Central memory CD4-positive, alpha-beta T cell (primary cell): ENCODE results near the gene POLR2I.
"Not testable (repeated sequence)": the region's sequence is repeated elsewhere in the genome, so short reads cannot be mapped to it uniquely, and the experiment has no call there.

Experiments used
- DNase-seq: peaks from one replicate; pipeline ENCODE4 v3.0.0; 2022

POLR2I gene

GRCh38 chr19:36099166-36099785 is 15.4 kb downstream of the POLR2I start:
- DNase-seq, result no peak

GRCh38 chr19:36097036-36097435 is 17.6 kb downstream of the POLR2I start:
- DNase-seq, result no peak

GRCh38 chr19:36093687-36094086 is 21.0 kb downstream of the POLR2I start:
- no peak for DNase-seq

- DNase-seq, result no peak
Measured at GRCh38 chr19:36093146-36093662, 21.5 kb downstream of the POLR2I start.

DNA sequence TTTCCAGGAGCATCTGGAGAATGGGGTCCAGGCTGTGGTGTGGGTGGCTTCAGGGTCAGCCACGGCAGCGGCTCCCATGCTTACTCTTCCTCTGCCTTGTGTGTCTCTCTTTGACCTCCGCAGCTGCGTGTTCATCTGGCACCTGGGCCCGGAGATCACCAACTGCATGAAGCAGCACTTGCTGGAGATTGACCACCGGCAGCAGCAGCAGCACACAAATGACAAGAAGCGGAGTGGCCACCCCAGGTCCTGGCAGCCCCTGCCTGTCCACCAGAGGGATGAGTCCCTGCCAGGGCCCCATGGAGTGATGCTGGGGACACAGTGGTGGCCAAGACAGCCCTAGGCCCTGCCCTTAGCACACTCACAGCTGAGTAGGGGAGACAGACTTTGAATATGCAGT is 22.1 kb downstream of the POLR2I start:
- DNase-seq, result no peak

DNA sequence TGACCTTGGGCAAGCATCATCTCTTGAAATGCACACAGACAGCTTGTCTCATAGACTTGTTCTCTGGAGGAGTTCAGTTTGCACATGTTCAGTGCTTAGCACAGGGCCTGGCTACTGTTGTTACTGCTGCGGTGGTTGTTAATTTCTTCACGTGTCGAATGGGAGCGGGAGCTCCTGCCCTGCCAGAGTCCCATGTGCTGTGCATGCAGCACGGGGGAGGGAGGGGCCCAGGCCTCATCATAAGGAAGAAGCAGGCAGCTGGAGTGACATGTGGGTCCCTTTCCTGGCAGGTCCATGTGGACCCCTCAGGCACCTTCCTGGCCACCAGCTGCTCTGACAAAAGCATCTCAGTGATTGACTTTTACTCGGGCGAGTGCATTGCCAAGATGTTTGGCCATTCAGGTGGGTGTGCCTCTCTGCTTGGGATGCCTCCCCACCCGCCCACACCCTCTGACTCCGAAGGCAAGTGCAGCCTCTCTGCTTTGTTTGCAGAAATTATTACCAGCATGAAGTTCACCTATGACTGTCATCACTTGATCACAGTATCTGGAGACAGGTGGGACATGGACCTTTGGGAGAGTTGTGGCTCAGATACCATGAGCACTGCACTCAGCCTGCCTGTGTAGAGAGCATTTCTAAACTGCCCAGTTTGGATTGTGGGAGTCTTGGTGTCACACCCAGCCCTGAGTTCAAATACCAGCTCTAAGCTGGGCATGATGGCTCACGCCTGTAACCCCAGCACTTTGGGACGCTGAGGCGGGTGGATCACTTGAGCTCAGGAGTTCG is 23.6 kb downstream of the POLR2I start:
- no peak for DNase-seq

DNA sequence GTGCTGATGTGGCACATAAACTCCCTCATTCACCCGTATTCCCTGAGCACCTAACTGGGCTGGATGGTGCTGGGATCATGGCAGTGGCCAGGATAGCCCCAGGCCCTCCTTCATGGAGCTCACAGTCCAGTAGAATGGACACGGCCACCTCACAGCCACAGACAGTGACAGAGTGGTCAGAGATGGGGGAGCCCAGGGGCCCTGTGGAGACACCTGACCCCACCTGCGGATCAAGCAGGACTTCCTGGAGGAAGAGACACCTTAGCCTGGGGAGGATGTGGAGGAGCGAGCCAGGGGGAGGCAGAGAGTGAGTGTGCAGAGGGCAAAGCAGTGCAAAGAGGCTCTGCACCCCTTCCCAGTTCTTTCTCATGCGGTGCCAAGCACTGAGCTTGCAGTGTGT is 24.8 kb downstream of the POLR2I start:
- DNase-seq, result no peak

DNA sequence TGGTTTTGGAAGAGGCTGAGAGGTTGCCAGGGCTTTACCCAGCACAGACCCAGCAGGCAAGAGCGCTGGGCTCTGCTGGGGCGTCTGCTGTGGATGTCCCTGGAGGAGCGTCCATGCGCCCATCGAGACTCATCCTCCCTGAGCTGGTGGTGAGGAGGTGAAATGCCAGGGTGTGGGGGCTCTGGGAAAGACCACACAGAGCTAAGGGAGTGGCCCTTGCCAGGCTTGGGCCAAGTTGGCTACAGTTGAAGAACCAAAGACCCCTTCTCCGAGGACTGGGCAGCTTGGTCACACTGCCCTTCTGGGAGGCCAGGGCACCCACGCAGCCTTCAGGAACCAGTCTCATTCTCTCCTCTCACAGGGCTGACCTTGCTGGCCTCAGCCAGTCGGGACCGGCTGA is 28.3 kb downstream of the POLR2I start:
- DNase-seq, result no peak

DNA sequence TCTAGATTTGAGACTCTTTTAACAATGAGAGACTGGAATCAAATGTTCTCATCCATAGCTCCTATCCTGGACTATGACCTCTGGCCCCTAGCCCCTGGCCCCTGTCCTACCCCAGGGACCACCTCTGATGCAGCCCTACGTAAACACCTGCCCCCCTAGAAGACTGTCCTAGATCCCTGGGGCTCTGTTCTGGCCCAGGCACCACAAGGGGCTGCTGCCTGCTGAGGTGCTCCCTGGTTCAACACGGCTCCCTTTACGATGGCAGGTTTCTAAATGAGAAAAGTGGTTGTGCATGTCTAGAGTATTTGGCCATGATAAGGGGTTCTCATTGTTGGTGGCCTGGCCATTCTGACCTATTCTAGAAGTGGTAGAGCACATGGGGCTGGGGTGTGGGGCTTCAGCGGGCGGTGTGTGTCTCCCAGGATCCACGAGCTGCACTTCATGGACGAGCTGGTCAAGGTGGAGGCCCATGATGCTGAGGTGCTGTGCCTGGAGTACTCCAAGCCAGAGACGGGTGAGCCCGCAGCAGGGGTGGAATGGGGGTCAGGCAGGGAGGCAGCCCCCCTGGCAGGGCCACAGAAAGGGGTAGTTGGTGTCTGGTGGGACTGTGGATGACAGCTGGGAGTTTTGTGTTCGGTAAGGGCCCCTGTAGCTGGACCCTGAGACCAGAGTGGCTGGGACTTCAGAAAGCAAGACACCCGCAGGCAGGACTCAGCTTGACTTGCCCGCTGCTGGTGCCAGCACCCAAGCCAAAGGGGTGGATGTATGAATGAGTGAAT is 30.3 kb downstream of the POLR2I start:
- no peak for DNase-seq

- DNase-seq, result no peak
Measured at GRCh38 chr19:36082916-36083315, 31.8 kb downstream of the POLR2I start.

- no peak for DNase-seq
Measured at GRCh38 chr19:36081894-36082293, 32.8 kb downstream of the POLR2I start.

- no peak for DNase-seq
Measured at GRCh38 chr19:36081385-36081784, 33.3 kb downstream of the POLR2I start.

DNA sequence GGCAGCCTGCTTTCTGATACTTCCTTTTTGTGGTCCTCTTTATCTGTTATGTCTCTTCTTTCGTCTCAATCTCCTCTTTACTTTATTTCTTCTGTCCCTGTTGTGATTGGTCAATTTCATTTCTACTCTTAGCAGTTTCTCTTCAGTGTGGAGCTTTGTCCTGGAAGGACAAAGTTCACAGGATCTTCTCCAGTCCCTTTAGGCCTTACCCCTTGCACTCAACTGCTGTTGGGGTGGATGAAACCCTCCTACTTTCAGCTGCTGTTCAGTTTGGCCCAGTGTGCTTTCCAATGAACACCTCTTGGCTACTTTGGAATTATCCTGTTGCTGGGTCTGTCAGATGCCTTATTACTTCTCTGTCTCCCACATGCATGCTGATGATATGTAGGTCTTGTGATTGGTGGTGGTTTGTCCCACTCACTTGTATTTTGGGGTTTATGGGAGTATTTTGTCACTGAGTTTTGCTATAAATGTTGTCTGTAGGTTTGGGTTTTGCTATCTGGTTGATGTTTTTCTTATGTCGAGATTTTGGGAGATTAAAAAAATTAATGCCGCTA is 35.2 kb downstream of the POLR2I start:
- DNase-seq, result no peak

DNA sequence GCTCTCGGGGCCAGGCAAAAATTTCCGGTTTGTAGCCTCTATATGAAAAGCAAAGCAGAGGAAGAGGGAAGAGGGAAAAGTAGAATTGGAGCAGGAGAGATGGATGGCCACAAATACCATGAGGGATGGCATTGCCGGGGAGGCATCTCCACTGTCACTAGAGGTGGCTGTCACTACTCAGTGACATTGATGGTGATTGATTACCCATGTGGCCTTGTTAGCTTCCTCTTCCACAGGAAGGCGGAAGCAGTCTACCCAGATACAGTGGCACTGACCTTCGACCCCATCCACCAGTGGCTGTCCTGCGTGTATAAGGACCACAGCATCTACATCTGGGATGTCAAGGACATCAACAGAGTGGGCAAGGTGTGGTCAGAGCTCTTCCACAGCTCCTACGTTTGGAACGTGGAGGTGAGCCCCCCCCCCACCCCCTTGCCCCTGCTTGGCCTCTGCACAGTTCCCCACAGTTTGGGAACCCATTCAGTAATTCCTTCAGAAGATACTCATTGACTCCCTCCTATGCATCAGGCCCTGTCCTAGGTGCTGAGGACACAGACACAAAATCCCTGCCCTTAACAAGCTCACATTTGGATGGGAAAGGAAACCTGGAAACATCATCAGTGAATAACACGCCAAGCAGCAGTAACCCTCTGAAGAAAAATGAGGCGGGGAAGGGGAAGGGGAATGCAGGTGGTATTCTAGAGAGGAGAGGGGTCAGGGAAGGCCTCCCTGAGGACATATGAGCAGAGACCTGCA is 41.4 kb downstream of the POLR2I start:
- no peak for DNase-seq

- DNase-seq, result no peak
Measured at GRCh38 chr19:36072081-36072480, 42.6 kb downstream of the POLR2I start.

GRCh38 chr19:36068810-36069499 is 45.7 kb downstream of the POLR2I start:
- not testable (repeated sequence) for DNase-seq

- DNase-seq, result no peak
Measured at GRCh38 chr19:36067681-36068080, 47.0 kb downstream of the POLR2I start.

- no peak for DNase-seq
Measured at GRCh38 chr19:36064826-36065225, 49.8 kb downstream of the POLR2I start.
